Measurements from ENCODE around the gene CEP170B.

The CEP170B gene

DNA sequence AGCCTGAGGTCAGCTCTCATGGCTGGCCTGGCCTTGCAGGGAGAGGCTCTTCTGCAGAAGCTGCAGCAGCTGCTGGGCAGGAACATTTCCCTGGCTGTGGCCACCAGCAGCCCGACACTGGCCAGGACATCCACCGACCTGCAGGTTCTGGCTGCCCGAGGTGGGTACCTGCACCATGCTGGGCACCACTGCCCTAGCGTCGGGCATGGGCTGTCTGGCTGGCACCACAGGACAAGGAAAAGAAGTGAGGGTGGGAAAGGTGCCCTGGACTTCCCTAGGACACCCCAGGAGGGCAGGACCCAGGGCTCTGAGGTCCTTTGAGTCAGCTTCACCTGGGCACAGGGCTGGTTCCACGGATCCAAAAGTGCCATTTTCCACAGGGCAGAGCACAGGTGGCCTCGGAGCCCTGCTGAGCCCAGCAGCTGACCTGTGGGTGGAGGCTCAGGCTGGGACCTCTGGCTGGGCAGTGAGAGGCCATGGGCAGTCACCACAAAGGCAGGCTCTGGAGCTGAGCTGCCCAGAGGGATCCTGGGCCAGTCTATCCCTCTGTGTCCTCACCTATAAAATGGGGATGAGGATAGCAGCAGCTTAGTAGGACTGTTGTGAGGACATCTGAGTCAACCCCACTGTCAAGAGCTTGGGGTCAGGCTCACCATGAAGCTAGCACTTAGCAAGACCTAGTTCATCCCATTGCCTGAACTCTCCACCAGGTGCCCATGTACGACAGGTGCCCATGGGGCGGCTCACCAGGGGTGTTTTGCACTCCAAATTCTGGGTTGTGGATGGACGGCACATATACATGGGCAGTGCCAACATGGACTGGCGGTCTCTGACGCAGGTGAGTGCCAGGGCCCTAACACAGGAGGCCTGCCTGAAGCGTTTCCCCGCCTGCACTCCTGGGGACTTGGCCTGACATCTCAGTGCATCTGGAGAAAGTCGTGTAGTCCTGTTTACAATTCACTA is 64.5 kb downstream of the CEP170B start:
- DNase-seq (ENCODE audit: low read depth in 1 of 2, low spot score in 1 of 2) = no peak

DNA sequence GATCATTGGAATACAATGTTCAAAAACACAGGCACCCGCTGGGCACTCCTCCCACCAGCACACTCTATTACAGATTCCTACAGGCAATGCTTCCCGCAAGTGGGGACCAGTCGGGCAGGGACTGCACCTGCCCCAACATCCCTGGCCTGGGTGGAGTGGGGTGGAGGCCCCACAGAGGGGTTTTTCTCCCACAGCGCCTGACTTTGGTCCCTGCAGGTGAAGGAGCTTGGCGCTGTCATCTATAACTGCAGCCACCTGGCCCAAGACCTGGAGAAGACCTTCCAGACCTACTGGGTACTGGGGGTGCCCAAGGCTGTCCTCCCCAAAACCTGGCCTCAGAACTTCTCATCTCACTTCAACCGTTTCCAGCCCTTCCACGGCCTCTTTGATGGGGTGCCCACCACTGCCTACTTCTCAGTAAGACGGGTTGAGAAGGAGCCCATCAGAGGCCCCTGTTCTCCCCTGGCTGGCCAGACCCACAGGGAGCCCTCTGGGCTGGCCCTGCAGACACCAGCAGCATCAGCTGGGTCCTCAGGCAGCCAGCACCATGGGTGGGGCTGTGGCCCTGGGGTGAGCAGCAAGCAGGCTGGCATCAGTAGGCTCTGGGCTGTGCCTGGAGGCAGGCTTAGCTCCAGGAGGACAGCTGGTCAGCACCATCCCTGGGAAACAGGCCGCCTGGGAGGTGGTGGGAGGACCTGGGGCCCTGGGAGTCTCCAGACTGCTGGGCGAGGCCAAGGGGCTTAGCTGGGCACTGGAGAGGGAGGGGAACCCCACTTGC is 65.6 kb downstream of the CEP170B start:
- no peak for DNase-seq (ENCODE audit: low read depth in 1 of 2, low spot score in 1 of 2)

DNA sequence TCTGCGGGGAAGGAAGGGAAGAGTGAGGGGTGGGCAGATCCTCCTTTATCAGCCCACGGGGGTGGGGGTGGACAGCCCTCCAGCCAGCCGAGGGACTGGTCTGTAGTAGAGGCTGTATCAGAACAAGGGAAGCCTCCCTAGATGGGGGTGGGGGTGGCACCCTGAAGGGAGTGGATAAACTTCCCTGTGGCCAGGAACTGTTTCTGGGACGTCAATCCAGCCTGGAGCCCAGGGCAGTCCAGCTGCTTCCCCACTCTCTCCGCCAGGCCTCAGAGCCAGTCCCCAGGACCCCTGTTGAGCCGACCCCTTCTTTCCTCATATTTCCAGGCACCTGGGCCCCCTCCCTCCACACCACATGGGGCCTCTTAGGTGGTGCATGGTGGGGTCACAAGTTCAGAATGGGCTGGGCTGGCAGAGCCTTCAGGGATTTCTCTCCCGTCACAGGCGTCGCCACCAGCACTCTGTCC is 66.3 kb downstream of the CEP170B start:
- DNase-seq (ENCODE audit: low read depth in 1 of 2, low spot score in 1 of 2) = no peak

DNA sequence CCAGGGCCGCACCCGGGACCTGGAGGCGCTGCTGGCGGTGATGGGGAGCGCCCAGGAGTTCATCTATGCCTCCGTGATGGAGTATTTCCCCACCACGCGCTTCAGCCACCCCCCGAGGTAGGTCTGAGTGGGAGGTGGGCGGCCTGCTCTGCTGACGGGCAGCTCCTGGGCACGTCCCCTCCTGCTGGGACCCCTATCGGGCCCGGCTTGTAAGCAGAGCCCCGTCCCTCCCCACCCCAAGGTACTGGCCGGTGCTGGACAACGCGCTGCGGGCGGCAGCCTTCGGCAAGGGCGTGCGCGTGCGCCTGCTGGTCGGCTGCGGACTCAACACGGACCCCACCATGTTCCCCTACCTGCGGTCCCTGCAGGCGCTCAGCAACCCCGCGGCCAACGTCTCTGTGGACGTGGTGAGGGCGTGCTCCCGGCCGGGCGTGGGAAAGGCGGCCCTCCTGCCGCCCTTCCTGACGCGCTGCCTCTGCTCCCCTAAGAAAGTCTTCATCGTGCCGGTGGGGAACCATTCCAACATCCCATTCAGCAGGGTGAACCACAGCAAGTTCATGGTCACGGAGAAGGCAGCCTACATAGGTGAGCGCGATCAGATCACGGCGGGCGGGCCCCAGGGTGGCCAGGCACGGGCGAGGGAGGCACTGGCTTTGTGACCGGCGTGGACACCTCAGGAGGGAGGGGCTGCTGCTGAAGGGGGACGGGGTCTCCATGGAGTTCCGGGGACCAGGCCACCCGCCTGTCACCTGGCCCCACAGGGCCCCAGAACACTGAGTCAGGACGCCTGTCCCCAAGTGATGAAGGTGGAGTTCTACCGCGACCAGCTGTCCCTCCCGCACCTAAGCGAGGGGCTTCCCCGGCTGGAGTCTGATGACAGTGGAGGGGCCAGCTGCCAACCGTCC is 67.0 kb downstream of the CEP170B start:
- no peak for DNase-seq (ENCODE audit: low read depth in 1 of 2, low spot score in 1 of 2)

DNA sequence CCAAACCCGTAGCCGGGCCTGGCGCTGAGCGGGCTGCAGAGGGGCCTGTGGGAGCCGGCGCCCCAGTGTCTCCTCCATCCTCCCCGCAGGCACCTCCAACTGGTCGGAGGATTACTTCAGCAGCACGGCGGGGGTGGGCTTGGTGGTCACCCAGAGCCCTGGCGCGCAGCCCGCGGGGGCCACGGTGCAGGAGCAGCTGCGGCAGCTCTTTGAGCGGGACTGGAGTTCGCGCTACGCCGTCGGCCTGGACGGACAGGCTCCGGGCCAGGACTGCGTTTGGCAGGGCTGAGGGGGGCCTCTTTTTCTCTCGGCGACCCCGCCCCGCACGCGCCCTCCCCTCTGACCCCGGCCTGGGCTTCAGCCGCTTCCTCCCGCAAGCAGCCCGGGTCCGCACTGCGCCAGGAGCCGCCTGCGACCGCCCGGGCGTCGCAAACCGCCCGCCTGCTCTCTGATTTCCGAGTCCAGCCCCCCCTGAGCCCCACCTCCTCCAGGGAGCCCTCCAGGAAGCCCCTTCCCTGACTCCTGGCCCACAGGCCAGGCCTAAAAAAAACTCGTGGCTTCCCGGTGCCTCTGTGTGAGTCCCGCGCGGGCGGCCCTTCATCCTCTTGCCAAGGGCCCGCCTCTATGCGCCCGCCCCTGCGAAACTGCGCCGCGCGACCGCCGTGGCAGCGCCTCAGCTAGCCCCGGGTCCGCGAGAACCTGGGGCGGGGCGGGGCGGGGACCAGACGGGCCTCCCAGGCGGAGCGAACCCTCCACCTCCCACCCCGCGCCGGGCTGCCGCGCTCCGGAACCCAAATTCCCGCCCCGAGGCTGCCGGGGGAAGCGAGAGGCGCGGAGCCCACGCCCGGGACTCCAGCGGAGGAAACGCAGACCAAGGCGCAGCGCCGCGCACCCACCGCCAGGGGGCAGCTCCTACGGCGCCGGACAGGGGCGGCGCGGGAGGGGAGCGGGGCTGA is 67.9 kb downstream of the CEP170B start:
- peak; percentile 69 to 89 for DNase-seq (ENCODE audit: low read depth in 1 of 2, low spot score in 1 of 2)

DNA sequence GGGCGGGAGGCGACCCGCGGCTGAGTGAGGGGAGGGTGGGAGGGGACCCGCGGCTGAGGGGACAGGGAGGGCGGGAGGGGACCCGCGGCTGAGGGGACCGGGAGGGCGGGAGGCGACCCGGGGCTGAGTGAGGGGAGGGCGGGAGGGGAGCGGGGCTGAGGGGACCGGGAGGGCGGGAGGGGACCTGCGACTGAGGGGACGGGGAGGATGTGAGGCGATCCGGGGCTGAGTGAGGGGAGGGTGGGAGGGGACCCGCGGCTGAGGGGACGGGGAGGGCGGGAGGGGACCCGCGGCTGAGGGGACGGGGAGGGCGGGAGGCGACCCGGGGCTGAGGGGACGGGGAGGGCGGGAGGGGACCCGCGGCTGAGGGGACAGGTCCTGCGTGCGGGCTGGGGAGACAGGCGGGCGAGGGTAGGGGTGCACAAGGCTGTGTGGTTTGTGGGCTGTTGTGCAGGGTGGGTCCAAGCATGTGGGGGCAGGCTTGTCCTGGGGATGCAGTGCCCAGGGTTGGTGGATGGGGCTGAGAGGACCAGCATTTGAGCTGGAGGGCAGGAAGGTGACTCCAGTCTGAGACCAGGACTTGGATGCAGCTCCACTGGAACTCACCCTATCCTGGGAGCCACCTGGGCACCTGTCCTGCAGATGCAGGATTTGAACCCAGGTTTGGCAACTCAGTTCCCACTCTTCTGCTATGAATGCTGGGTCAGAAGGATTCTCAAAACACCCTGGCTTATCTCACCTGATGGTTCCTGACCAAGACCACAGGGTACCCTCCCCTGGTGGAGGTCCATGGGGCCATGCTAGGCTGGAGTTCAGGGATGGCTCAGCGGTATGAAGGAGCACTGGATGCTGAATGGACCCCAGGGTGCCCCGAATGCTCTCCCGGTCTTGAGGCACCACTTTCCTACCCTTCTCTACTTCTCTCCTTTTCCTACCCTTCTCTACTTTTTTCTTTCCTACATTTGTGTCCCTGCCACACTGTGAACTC is 69.0 kb downstream of the CEP170B start:
- no peak for DNase-seq (ENCODE audit: low read depth in 1 of 2, low spot score in 1 of 2)

DNA sequence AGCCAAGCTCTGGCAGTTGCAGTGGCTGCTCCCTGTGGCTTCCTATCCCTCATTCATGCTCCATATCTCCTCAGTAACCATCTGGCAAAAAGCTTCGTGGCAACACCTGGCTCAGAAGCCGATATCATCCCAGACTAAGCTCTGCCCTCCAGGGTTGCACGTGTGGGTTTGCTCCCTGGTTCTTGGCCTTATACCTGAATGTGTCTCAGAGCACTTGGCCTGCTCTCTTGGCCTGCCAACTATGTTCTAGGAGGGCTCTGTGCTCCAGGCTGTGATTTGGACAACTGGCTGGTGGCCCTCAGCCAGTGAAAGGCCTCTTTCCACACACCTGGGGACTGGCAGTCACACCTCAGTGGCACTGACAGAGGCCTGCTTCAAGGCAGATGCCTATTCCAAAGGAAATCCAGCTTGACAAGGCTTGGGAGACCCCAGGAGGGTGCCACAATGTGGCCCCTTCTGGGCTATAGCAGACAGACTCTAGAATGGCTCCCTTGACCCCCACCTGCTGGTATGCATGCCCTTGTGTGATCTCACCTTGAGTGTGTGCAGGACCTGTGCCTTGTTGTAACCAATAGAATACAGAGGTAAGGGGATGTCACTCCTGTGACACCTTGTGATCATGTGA is 70.1 kb downstream of the CEP170B start:
- DNase-seq (ENCODE audit: low read depth in 1 of 2, low spot score in 1 of 2) = no peak

DNA sequence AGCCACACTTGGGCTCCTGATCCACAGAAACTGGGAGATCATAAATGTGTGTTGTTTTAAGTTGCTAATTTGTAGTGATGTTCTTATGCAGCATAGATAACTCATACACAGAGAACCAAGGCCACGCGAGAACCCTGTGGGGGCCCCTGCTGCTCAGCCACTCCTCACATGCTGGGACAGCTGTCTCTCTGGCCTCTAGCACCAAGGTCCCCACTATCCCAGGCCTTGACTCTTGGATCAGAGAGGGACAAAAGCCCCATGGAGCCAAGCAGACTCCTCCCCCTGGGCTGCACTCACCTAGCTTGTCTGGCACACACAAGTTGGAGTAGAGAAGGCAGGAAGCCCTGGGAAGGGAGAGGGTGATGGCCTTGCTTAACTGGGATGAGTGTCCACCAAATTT is 70.9 kb downstream of the CEP170B start:
- DNase-seq (ENCODE audit: low read depth in 1 of 2, low spot score in 1 of 2) = no peak

DNA sequence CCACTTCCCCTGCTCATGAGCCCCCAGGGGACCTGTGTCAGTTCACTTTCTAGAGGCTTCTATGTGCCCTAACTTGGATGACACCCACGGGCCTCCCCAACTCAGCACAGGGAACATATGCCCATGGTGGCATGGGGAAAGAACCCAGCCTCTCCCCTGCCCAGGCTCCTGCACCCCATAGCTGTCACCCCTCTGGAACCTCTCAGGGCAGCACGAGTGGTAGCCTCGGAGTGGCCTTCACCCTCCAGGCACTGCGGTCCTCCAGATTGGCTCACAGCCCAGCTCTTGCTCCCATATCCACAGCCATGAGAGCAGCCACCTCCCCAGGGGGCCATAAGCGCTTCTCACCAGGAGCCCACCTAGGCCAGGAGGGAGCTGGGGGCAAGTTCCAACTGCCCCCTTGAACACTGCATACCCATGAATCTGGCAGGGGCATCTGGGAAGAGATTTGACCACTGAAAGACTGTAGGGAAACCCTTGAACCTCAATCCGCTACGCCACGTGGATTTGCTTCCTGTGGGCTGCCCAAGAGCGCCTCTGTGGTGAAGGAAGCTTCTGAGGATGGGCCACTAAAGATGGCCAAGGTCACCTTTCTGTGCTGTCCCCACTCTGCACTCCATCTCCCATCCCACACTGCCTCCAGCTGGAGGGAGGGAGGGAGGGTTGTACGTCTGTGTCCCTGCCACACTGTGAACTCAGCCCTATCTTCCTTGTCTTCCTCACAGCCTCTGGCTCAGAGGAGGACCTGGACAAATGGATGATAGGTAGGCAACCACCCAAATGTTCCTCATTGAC is 71.5 kb downstream of the CEP170B start:
- no peak for DNase-seq (ENCODE audit: low read depth in 1 of 2, low spot score in 1 of 2)

DNA sequence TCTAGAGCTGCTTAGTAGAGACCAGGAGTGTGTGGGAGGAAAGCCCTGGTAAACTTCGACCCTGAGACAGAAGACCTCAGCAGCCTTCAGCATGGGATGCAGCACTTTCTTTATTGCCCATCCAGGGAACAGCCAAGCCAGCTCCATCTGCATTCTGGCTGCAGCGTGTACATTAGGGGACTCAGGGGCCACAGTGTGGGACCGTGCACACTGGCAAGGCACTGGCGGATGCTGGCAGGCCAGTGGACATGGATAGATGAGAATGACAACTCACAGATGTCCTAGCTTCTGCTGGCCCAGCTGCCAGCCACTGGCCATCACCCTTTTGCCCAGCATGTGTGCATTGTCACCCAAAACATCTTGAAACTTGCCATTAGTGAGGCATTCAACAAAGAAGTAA is 72.1 kb downstream of the CEP170B start:
- no peak for DNase-seq (ENCODE audit: low read depth in 1 of 2, low spot score in 1 of 2)

DNA sequence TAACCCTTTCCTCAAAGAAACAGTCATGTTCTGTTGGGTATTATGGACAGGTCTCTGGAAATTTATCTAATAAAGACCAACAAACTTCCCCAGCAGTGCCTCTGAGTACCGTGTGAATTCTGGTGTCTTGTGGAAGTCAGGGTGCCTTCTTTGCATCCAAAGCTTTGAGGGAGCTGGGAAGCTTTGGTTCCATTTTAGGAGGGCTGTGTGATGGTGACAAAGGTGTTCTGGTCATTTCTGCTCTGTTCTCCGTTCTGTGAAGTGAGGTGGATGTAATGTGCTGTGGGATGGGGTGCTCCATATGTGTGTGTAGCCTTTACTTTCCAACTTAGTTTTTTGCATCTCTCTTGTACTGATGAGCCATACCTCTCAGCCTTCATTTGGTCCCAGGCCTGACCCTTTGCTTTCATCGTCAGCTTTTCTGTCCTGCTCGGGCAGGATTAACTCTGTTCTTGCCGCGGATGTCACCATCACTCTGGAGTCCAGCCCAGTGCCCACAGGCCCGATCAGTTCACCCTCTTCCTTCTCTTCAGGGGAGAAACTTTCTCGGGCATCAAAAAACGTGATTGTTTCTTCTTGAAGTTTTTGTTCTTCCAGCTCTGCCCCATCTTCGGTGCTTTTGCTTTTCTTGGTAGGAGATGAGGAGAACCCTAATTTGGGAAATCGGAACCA is 72.8 kb downstream of the CEP170B start:
- no peak for DNase-seq (ENCODE audit: low read depth in 1 of 2, low spot score in 1 of 2)

DNA sequence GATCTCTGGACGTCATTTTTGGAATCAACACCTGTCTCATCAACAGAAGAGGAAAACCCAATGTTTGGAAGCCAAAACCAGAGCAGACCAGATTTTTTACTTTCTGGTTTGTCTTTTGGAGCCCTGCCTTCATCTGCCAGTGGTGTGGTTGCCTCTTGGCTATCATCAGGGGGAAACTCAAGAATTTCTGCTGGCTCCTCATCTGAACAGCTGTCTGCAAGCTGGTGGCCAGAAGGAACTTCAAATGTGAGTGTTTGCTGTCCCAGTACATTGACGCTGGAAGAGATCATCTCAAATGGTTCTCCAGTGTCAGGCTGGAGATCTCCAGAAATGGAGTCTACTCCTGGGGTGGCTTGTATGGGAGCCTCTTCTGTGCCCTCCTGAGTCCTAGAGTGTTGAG is 73.4 kb downstream of the CEP170B start:
- DNase-seq (ENCODE audit: low read depth in 1 of 2, low spot score in 1 of 2) = no peak

DNA sequence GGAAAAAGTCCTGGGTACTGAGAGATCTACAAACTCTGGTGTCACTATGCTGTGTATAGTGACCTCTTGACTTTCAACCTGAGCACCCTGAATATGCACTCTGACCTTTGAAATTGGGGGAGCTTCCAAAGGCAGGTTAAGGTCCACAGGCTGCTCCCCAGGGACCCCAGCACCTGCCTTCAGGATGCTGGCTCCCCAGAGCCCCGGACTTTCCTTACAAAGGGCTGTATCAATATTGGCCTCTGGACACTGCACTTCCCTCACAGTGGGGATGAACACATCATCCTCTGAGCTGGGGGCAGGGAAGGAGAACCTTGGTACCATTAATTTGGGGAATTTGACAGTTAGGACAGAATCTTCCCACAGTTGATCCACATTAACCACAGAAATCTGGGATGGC is 73.9 kb downstream of the CEP170B start:
- DNase-seq (ENCODE audit: low read depth in 1 of 2, low spot score in 1 of 2) = no peak

DNA sequence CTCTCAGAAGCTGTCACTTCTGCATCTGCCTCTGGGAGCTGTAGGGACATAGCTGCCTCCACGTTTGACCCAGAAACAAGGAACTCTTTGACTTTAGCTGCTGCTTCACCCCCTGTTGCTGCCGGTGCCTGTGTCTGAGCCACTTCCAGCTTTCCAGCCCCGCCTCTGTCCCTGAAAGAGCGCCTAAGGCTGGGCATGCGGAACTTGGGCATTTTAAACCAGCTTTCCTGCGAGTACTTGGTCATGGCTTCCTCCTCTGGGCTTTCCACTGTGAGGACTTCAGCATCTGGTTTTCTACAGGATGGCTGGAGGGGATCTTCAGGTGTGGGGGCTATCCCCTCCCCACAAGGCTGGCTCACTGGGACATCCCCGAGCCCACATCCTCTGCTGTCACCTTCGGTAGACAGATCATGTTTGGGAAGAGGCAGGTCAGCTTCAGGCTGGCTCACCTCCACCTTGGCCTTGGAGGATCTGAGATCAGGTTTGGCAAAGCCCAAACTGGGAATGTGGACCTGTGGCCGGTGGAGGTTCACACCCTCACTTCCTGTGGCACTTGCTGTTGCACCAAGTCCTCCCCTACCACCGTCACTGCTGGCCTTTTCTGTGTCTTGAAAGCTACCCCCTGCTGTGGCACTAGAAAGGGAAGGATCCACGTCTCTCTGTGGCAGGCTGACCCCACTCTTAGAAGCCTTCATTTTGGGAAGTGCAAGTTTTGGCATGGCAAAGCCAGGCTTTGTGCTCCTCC is 74.8 kb downstream of the CEP170B start:
- DNase-seq (ENCODE audit: low read depth in 1 of 2, low spot score in 1 of 2) = no peak

DNA sequence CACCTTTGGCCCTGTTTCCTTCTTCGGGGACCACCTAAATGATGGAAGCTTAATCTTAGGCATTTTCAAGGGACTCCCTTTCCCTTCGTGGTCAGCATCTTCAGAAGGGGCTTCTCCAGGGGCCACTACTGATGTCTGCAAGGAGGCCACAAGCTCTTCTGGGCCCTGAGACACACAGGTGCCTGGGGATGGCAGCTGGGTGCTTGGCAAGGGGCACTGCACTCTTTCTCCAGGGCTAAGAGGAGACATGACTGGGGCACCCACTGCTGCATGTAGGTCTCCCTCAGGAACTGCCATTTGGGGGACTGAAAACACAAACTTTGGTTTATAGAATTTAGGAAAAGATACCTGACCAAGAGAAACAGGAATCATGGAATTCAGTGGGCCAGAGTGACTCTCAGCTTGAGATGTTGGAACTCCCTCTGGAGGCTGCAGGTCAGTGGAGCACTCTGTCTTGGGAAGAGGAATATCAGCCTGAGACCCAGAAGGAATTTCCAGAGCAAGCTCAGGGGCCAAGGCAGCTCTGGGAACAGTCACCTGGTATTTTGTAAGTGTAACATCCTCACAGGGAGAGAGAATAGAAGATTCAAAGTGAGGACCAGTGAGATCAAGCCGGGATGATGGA is 75.6 kb downstream of the CEP170B start:
- no peak for DNase-seq (ENCODE audit: low read depth in 1 of 2, low spot score in 1 of 2)
